H1 (cell line): ENCODE measurements around the gene FAM181A. TPM values are rescaled to one million over a fixed set of nuclear protein-coding genes. Genes with fewer than 3 reads are reported as not detected.

Experiments used
- CTCF ChIA-PET: fragments of 300-600 bp; sonication (Branson Sonifier 250); formaldehyde crosslinking; loops from one replicate; lab custom pipeline; 2021; ENCODE audit not compliant: partially characterized antibody; lab: Charles Lee
- POLR2A ChIA-PET: fragments of 300-600 bp; sonication (Branson Sonifier 250); formaldehyde crosslinking; loops from one replicate; lab custom pipeline; 2021; ENCODE audit warnings: inconsistent platforms; ENCODE audit not compliant: partially characterized antibody; lab: Charles Lee
- DNase-seq, 2 experiments: peaks; one replicate each; pipeline versions ENCODE4 v3.0.0 to v3.0.0-alpha.2; 2010 to 2022; ENCODE audit warnings: low spot score in 2 of 2, low read depth in 1 of 2, mixed read lengths in 1 of 2
- FAIRE-seq: peaks from 2 replicates; lab custom pipeline; 2011; peaks lifted over from hg19 to GRCh38; lab: Jason Lieb, UNC
- H2AFZ ChIP-seq: 2 replicates; pipeline ENCODE4 v1.8.1; 2012; ENCODE audit warnings: low read length, inconsistent platforms
- H2AK5ac ChIP-seq: 2 replicates; pipeline ENCODE4 v1.6.1; 2013; ENCODE audit warnings: low read depth, low read length
- H2BK120ac ChIP-seq: replicated peaks from 2 replicates; pipeline ENCODE3; 2013; ENCODE audit warnings: low read depth, low read length, inconsistent platforms
- H2BK12ac ChIP-seq: 2 replicates; pipeline ENCODE4 v1.6.1; 2013; ENCODE audit warnings: low read depth, low read length
- H2BK15ac ChIP-seq: 2 replicates; pipeline ENCODE4 v1.6.1; 2013; ENCODE audit warnings: low read length
- H2BK20ac ChIP-seq: 2 replicates; pipeline ENCODE4 v1.6.1; 2013; ENCODE audit warnings: low read length
- H2BK5ac ChIP-seq: 2 replicates; pipeline ENCODE4 v1.6.1; 2013; ENCODE audit warnings: low read depth, low read length
- H3K14ac ChIP-seq: 2 replicates; pipeline ENCODE4 v1.6.1; 2013; ENCODE audit warnings: inconsistent platforms; ENCODE audit not compliant: insufficient read length
- H3K18ac ChIP-seq: 2 replicates; pipeline ENCODE4 v1.6.1; 2013; ENCODE audit warnings: low read length; ENCODE audit errors: extremely low read depth
- H3K23ac ChIP-seq: 2 replicates; pipeline ENCODE4 v1.6.1; 2013; ENCODE audit warnings: inconsistent platforms; ENCODE audit not compliant: insufficient read length
- H3K23me2 ChIP-seq: 2 replicates; pipeline ENCODE4 v1.6.1; 2013; ENCODE audit warnings: low read depth, low read length
- H3K27ac ChIP-seq: 2 replicates; pipeline ENCODE4 v1.6.1; 2011; ENCODE audit warnings: low read depth, low read length, inconsistent platforms
- H3K27me3 ChIP-seq, 4 experiments: replicated peaks in 1 of 4; 1 replicate in 1 of 4; 2 replicates in 3 of 4; pipeline versions ENCODE4 v1.6.1 to v1.8.1; 2011 to 2013; ENCODE audit warnings: low read length in 3 of 4, mild to moderate bottlenecking in 3 of 4, inconsistent platforms in 2 of 4, mixed read lengths in 2 of 4, moderate library complexity in 1 of 4; ENCODE audit not compliant: control insufficient read depth in 3 of 4, insufficient read depth in 3 of 4; ENCODE audit errors: extremely low read depth in 1 of 4
- H3K36me3 ChIP-seq, 4 experiments: 2 replicates each; pipeline versions ENCODE4 v1.6.1 to v1.8.1; 2011 to 2013; ENCODE audit warnings: mild to moderate bottlenecking in 4 of 4, low read length in 3 of 4, moderate library complexity in 2 of 4, control low read depth in 1 of 4, inconsistent platforms in 1 of 4; ENCODE audit not compliant: insufficient read depth in 4 of 4, control insufficient read depth in 2 of 4
- H3K4ac ChIP-seq: replicated peaks from 2 replicates; pipeline ENCODE3; 2013; ENCODE audit warnings: low read length, low read depth, mixed read lengths, inconsistent platforms; ENCODE audit not compliant: insufficient read length
- H3K4me1 ChIP-seq, 4 experiments: replicated peaks in 1 of 4; 1 replicate in 1 of 4; 2 replicates in 3 of 4; pipeline versions ENCODE4 v1.6.1 to v1.8.1; 2011 to 2013; ENCODE audit warnings: low read length in 3 of 4, inconsistent platforms in 2 of 4, mixed read lengths in 1 of 4; ENCODE audit not compliant: insufficient read depth in 4 of 4, control insufficient read depth in 3 of 4
- H3K4me2 ChIP-seq, 2 experiments: 2 replicates each; pipeline versions ENCODE4 v1.6.1 to v1.8.1; 2011 to 2013; ENCODE audit warnings: low read depth in 2 of 2, low read length in 2 of 2, control low read depth in 1 of 2, inconsistent platforms in 1 of 2, mild to moderate bottlenecking in 1 of 2; ENCODE audit not compliant: insufficient read depth in 1 of 2
- H3K4me3 ChIP-seq, 4 experiments: fragments of 200-600, 300-600 bp in 1 of 4; sonication (generic), shearing (Covaris generic), sonication (Bioruptor Twin) in 1 of 4; 2 replicates each; pipeline versions ENCODE4 v1.5.1 to v1.8.1; 2011 to 2016; ENCODE audit warnings: low read length in 4 of 4, low read depth in 3 of 4, control low read depth in 2 of 4, inconsistent platforms in 2 of 4, mild to moderate bottlenecking in 2 of 4, mixed read lengths in 1 of 4, moderate library complexity in 1 of 4; ENCODE audit not compliant: insufficient read depth in 2 of 4; ENCODE audit errors: extremely low read depth in 1 of 4
- H3K56ac ChIP-seq: replicated peaks from 2 replicates; pipeline ENCODE3; 2013; ENCODE audit warnings: low read depth, mild to moderate bottlenecking, mixed read lengths, low read length, inconsistent platforms; ENCODE audit not compliant: insufficient read length
- H3K79me1 ChIP-seq: 2 replicates; pipeline ENCODE4 v1.6.1; 2013; ENCODE audit warnings: low read depth, low read length, control low read depth
- H3K79me2 ChIP-seq, 2 experiments: 2 replicates each; pipeline versions ENCODE4 v1.6.1 to v1.8.1; 2012 to 2013; ENCODE audit warnings: low read length in 2 of 2, mild to moderate bottlenecking in 2 of 2, inconsistent platforms in 1 of 2; ENCODE audit not compliant: insufficient read depth in 2 of 2, control insufficient read depth in 1 of 2
- H3K9ac ChIP-seq, 4 experiments: replicated peaks in 1 of 4; 1 replicate in 1 of 4; 2 replicates in 3 of 4; pipeline versions ENCODE4 v1.6.1 to v1.8.1; 2011 to 2013; ENCODE audit warnings: low read depth in 3 of 4, low read length in 3 of 4, control low read depth in 2 of 4, mild to moderate bottlenecking in 2 of 4, moderate library complexity in 2 of 4, inconsistent platforms in 1 of 4; ENCODE audit errors: extremely low read depth in 1 of 4
- H3K9me3 ChIP-seq, 2 experiments: 2 replicates each; pipeline versions ENCODE4 v1.6.1 to v1.8.1; 2012 to 2013; ENCODE audit warnings: mild to moderate bottlenecking in 2 of 2, moderate library complexity in 2 of 2, control low read depth in 1 of 2, inconsistent platforms in 1 of 2, low read depth in 1 of 2, low read length in 1 of 2, mixed read lengths in 1 of 2; ENCODE audit not compliant: insufficient read depth in 2 of 2
- H4K20me1 ChIP-seq, 2 experiments: replicated peaks in 1 of 2; 2 replicates each; pipeline versions ENCODE3 to v1.8.1; 2011 to 2013; ENCODE audit warnings: inconsistent platforms in 2 of 2, low read length in 2 of 2, mild to moderate bottlenecking in 1 of 2; ENCODE audit not compliant: insufficient read depth in 2 of 2, control insufficient read depth in 1 of 2
- H4K5ac ChIP-seq: 2 replicates; pipeline ENCODE4 v1.6.1; 2013; ENCODE audit warnings: low read length, low read depth, mixed read lengths, inconsistent platforms; ENCODE audit not compliant: insufficient read length
- H4K8ac ChIP-seq: 2 replicates; pipeline ENCODE4 v1.8.0; 2013; ENCODE audit warnings: mild to moderate bottlenecking, moderate library complexity, low read length, inconsistent platforms; ENCODE audit not compliant: insufficient read depth; ENCODE audit errors: extremely low read depth
- H4K91ac ChIP-seq: replicated peaks from 2 replicates; pipeline ENCODE3; 2013; ENCODE audit warnings: low read length, mixed read lengths, inconsistent platforms; ENCODE audit not compliant: insufficient read length
- KDM1A ChIP-seq: fragments of 200-600, 300-600 bp; sonication (generic); IDR thresholded peaks from 2 replicates; pipeline ENCODE4 v1.7.1; 2016; ENCODE audit warnings: mild to moderate bottlenecking, low read length, borderline replicate concordance
- ZNF274 ChIP-seq: IDR thresholded peaks from 2 replicates; pipeline ENCODE4 v1.7.0; 2012; ENCODE audit warnings: low read length, borderline replicate concordance; ENCODE audit errors: extremely low read depth
- WGBS, 2 experiments: shearing (Covaris generic) in 1 of 2; methylation state at CpG; one replicate each; pipeline versions ENCODE4 v1.1.6 to v1.1.7; 2013 to 2015; ENCODE audit warnings: low lambda C conversion rate in 2 of 2, mixed read lengths in 2 of 2, inconsistent platforms in 1 of 2, low coverage in 1 of 2, missing lambda C conversion rate in 1 of 2; ENCODE audit not compliant: insufficient replicate concordance in 2 of 2, insufficient coverage in 1 of 2, insufficient read length in 1 of 2; ENCODE audit errors: extremely low coverage in 1 of 2, missing lambda C conversion rate in 1 of 2; 5-methylcytosine and 5-hydroxymethylcytosine counted together
- polyA plus RNA-seq, 7 experiments: library from polyadenylated mRNA; depleted of rRNA in 3 of 7; stranded (reverse) in 5 of 7; unstranded in 2 of 7; fragments of >200 nt in 5 of 7; fragments of 200-250 nt in 2 of 7; gene quantifications; 1 replicate in 5 of 7; 2 replicates in 1 of 7; 4 replicates in 1 of 7; pipeline versions ENCODE4 v1.2.1 to v1.2.3, GENCODE V29; 2011 to 2013; ENCODE audit warnings: missing spikeins in 2 of 7, mixed read lengths in 2 of 7
- total RNA-seq: library from RNA; stranded (reverse); fragmentation: NEBNext Ultra II Directional; extraction: Animal tissue kit (Norgen Biotek cat#: 25700); gene quantifications from 2 replicates; pipeline ENCODE4 v1.2.1, GENCODE V29; 2021

The FAM181A gene
- total and polyA plus RNA-seq, 2 of the 8 experiments (the other 6 are each of a cell fraction or from before 2014, with no cell fraction given), result not detected

- TF ChIP-seq KDM1A, result 0 out of 2 replicates have a peak, but pooled peaks have one; percentile 25
- no peak for TF ChIP-seq ZNF274
- no peak overlapping the region for H2BK5ac ChIP-seq
- H3K79me1 ChIP-seq, result no peaks in the 10 kb centered on the region
- peaks cover 0 to 17% (median 10%) of the 10 kb centered on the region in 4 experiments; a peak in 5 of 7 replicates for H3K4me1 ChIP-seq
- no peak overlapping the region for H3K4me3 ChIP-seq
- H4K91ac ChIP-seq, result no peak overlapping the region
- no peak overlapping the region for H2BK20ac ChIP-seq
- H3K27ac ChIP-seq, result no peak overlapping the region
- H3K18ac ChIP-seq, result no peak overlapping the region
- H3K9me3 ChIP-seq, result no peaks in the 10 kb centered on the region
- no peak overlapping the region for H2AFZ ChIP-seq
- no peak overlapping the region for H3K4me2 ChIP-seq
- no peak overlapping the region; the same call in 1 of the 2 replicates for H2BK15ac ChIP-seq
- no peaks in the 10 kb centered on the region for H4K20me1 ChIP-seq
- H2BK12ac ChIP-seq, result peak overlapping the region; percentile 39; the same call in 1 of the 2 replicates
- no peak overlapping the region for H3K56ac ChIP-seq
- H4K5ac ChIP-seq, result no peak overlapping the region
- H3K23ac ChIP-seq, result no peak overlapping the region
- no peaks in the 10 kb centered on the region for H3K36me3 ChIP-seq
- no peak overlapping the region for H3K9ac ChIP-seq
- H3K23me2 ChIP-seq, result no peaks in the 10 kb centered on the region
- no peaks in the 10 kb centered on the region for H3K79me2 ChIP-seq
- no peak overlapping the region for H3K14ac ChIP-seq
- DNase-seq (no peak), FAIRE-seq (no peak)
- WGBS, 2 experiments, result 85% methylated on average over 19 of the region's 19 CpGs; no CpG with 5 or more reads in 1 of the 2 experiments
- ChIA-PET POLR2A (interaction anchor here (0.7 kb wide), 1 partner anchor 11 kb away, joined by 3 read pairs; no protein-coding TSS in a partner anchor), CTCF (interaction anchor here (0.9 to 8.1 kb wide), 9 partner anchors 9 to 1072 kb away, joined by 3 to 57 read pairs (median 4); partner anchors contain the start of gene ASB2)
- H4K8ac ChIP-seq, result no peak overlapping the region
- H3K27me3 ChIP-seq, result no peaks in the 10 kb centered on the region
- no peak overlapping the region for H2AK5ac ChIP-seq
- no peak overlapping the region for H3K4ac ChIP-seq
- no peak overlapping the region for H2BK120ac ChIP-seq
Observed at GRCh38 chr14:93954900-93955849, 28.0 kb downstream of the FAM181A start.
